B cell (primary cell): ENCODE results near the gene PDIA4.

Experiments
- EZH2 ChIP-seq: IDR thresholded peaks from 2 replicates; pipeline ENCODE4 v1.6.1; 2012; ENCODE audit warnings: borderline replicate concordance, low read depth, mild to moderate bottlenecking, moderate library complexity, low read length; ENCODE audit not compliant: insufficient read depth, poor library complexity, severe bottlenecking
- TF ChIP-seq, protein P1 (sequence below): fragments of 200-600 bp; IDR thresholded peaks from one replicate; pipeline ENCODE4 v1.8.0; 2022; ENCODE audit warnings: antibody characterized with exemption, mild to moderate bottlenecking

DNA sequence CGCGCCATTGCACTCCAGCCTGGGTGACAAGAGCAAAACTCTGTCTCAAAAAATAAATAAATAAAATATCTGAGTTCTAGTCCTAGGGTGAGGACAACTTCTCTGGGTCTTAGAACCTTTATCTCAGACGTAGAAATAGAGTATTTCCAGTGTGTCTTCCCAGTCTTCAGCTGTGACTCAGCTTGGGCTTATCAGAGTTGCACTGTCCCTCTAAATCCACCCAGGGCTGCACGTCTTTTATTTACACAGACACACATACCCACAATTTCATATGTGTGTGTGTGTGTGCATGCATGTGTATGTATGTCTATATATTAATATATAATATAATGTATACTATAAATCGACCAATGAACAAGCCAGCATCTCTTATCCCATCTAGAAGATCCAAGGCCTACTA is 13.0 kb upstream of the PDIA4 start:
- TF ChIP-seq, protein P1, sequence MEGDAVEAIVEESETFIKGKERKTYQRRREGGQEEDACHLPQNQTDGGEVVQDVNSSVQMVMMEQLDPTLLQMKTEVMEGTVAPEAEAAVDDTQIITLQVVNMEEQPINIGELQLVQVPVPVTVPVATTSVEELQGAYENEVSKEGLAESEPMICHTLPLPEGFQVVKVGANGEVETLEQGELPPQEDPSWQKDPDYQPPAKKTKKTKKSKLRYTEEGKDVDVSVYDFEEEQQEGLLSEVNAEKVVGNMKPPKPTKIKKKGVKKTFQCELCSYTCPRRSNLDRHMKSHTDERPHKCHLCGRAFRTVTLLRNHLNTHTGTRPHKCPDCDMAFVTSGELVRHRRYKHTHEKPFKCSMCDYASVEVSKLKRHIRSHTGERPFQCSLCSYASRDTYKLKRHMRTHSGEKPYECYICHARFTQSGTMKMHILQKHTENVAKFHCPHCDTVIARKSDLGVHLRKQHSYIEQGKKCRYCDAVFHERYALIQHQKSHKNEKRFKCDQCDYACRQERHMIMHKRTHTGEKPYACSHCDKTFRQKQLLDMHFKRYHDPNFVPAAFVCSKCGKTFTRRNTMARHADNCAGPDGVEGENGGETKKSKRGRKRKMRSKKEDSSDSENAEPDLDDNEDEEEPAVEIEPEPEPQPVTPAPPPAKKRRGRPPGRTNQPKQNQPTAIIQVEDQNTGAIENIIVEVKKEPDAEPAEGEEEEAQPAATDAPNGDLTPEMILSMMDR, result no peak
- no peak for TF ChIP-seq EZH2
